ENCODE results near the gene PLXNC1.

- TF ChIP-seq POLR2A (IDR thresholded peaks at IDR 0.05; ENCODE audit: control extremely low read depth in 1 of 2, low read depth in 2 of 2, low read length in 2 of 2) (no peak), ZNF274 (IDR thresholded peaks at IDR 0.05; ENCODE audit: borderline replicate concordance, extremely low read depth, low read length) (no peak), RNF2 (IDR thresholded peaks at IDR 0.05; ENCODE audit: borderline replicate concordance, low read depth, low read length, missing control alignments, poor library complexity, severe bottlenecking) (no peak), RFX5 (IDR thresholded peaks at IDR 0.05; ENCODE audit: borderline replicate concordance, low read depth, low read length) (no peak), HDAC2 (IDR thresholded peaks at IDR 0.05; ENCODE audit: borderline replicate concordance in 1 of 2, low read depth in 2 of 2, low read length in 2 of 2) (no peak), RAD21 (IDR thresholded peaks at IDR 0.05 in 1 of 2, conservative IDR thresholded peaks at IDR 0.05 in 1 of 2; ENCODE audit: low read depth in 2 of 2, low read length in 2 of 2) (no peak)
- TF ChIP-seq, protein P1, sequence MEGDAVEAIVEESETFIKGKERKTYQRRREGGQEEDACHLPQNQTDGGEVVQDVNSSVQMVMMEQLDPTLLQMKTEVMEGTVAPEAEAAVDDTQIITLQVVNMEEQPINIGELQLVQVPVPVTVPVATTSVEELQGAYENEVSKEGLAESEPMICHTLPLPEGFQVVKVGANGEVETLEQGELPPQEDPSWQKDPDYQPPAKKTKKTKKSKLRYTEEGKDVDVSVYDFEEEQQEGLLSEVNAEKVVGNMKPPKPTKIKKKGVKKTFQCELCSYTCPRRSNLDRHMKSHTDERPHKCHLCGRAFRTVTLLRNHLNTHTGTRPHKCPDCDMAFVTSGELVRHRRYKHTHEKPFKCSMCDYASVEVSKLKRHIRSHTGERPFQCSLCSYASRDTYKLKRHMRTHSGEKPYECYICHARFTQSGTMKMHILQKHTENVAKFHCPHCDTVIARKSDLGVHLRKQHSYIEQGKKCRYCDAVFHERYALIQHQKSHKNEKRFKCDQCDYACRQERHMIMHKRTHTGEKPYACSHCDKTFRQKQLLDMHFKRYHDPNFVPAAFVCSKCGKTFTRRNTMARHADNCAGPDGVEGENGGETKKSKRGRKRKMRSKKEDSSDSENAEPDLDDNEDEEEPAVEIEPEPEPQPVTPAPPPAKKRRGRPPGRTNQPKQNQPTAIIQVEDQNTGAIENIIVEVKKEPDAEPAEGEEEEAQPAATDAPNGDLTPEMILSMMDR (IDR thresholded peaks at IDR 0.05; ENCODE audit: control extremely low read depth in 1 of 3, insufficient read depth in 1 of 3, low read depth in 1 of 3, low read length in 3 of 3) = no peak
These were observed 44.8 kb downstream of the PLXNC1 start for GRCh38 chr12:94193168-94193567.
